B cell (primary cell): ENCODE data around the gene AP2B1. TPM values are rescaled to one million over a fixed set of nuclear protein-coding genes. Genes with fewer than 3 reads are reported as not detected.
"Not testable (repeated sequence)": the region's sequence is repeated elsewhere in the genome, so short reads cannot be mapped to it uniquely, and the experiment has no call there.

Source experiments
- ATAC-seq: fragments of 200-7000 bp; cut with Tn5 transposase; one replicate; pipeline ENCODE4 v1.10.0; 2021; ENCODE audit warnings: low read depth, mild to moderate bottlenecking, moderate number of reproducible peaks, moderate library complexity
- CTCF ChIA-PET: fragments of 350-600 bp; sonication (Branson Sonifier 250); formaldehyde crosslinking; loops from one replicate; lab custom pipeline; 2021; ENCODE audit warnings: antibody characterized with exemption, inconsistent platforms; lab: Charles Lee
- POLR2A ChIA-PET: fragments of 350-600 bp; sonication (Branson Sonifier 250); formaldehyde crosslinking; loops from one replicate; lab custom pipeline; 2021; ENCODE audit warnings: antibody characterized with exemption; lab: Charles Lee
- DNase-seq: peaks from one replicate; pipeline ENCODE4 v3.0.0; 2013
- H2AFZ ChIP-seq: 2 replicates; pipeline ENCODE4 v1.6.1; 2012; ENCODE audit warnings: mild to moderate bottlenecking, low read depth, low read length; ENCODE audit not compliant: insufficient read depth, poor library complexity, severe bottlenecking
- H3K27ac ChIP-seq, 2 donors: 1 replicate in 1 of 2; 2 replicates in 1 of 2; pipeline ENCODE4 v1.5.1; 2012 to 2013; ENCODE audit warnings: low read length in 2 of 2, mild to moderate bottlenecking in 2 of 2, moderate library complexity in 1 of 2
- H3K27me3 ChIP-seq, 4 experiments: fragments of 200-600 bp in 1 of 4; sonication (generic) in 1 of 4; replicated peaks in 1 of 4; 1 replicate in 2 of 4; 2 replicates in 2 of 4; pipeline versions ENCODE4 v1.6.1 to v1.7.0; 2013 to 2016; ENCODE audit warnings: low read length in 3 of 4, mild to moderate bottlenecking in 2 of 4, mixed read lengths in 1 of 4, moderate library complexity in 1 of 4; ENCODE audit not compliant: insufficient read depth in 4 of 4, control insufficient read depth in 3 of 4; ENCODE audit errors: control extremely low read depth in 1 of 4
- H3K36me3 ChIP-seq, 2 experiments: replicated peaks in 1 of 2; 1 replicate in 1 of 2; 2 replicates in 1 of 2; pipeline versions ENCODE4 v1.6.1 to v1.7.1; 2013; ENCODE audit warnings: low read length in 1 of 2; ENCODE audit not compliant: insufficient read depth in 2 of 2, control insufficient read depth in 1 of 2; ENCODE audit errors: control extremely low read depth in 1 of 2, extremely low read depth in 1 of 2
- H3K4me1 ChIP-seq, 2 donors: fragments of 200-600 bp in 1 of 2; sonication (generic) in 1 of 2; 1 replicate in 1 of 2; 2 replicates in 1 of 2; pipeline versions ENCODE4 v1.5.1 to v1.6.1; 2013 to 2017; ENCODE audit warnings: low read length in 2 of 2; ENCODE audit not compliant: control insufficient read depth in 2 of 2, insufficient read depth in 2 of 2
- H3K4me2 ChIP-seq: replicated peaks from 2 replicates; pipeline ENCODE3; 2012; ENCODE audit warnings: mild to moderate bottlenecking, low read depth, low read length; ENCODE audit not compliant: poor library complexity, severe bottlenecking
- H3K4me3 ChIP-seq, 5 experiments: fragments of 200-600 bp in 1 of 5; sonication (generic) in 1 of 5; 1 replicate in 3 of 5; 2 replicates in 2 of 5; pipeline versions ENCODE4 v1.5.1 to v1.7.0; 2011 to 2016; ENCODE audit warnings: low read length in 4 of 5, mild to moderate bottlenecking in 4 of 5, low read depth in 2 of 5, control low read depth in 1 of 5, moderate library complexity in 1 of 5; ENCODE audit not compliant: insufficient read depth in 1 of 5; ENCODE audit errors: control extremely low read depth in 1 of 5, extremely low read depth in 1 of 5
- H3K79me2 ChIP-seq: fragments of 200-600 bp; sonication (generic); one replicate; pipeline ENCODE4 v1.6.0; 2016; ENCODE audit warnings: low read length; ENCODE audit not compliant: control insufficient read depth, insufficient read depth
- H3K9ac ChIP-seq: fragments of 200-600 bp; sonication (generic); 2 replicates; pipeline ENCODE4 v1.6.1; 2017; ENCODE audit warnings: mild to moderate bottlenecking, low read length, moderate library complexity
- H3K9me3 ChIP-seq, 3 donors: one replicate each; pipeline versions ENCODE4 v1.6.1 to v1.7.1; 2013; ENCODE audit warnings: low read length in 2 of 3; ENCODE audit not compliant: control insufficient read depth in 2 of 3, insufficient read depth in 1 of 3; ENCODE audit errors: control extremely low read depth in 1 of 3
- H4K20me1 ChIP-seq: 2 replicates; pipeline ENCODE4 v1.6.0; 2012; ENCODE audit warnings: mild to moderate bottlenecking, low read length; ENCODE audit not compliant: insufficient read depth, control insufficient read depth, poor library complexity, severe bottlenecking
- H3K27ac Mint-ChIP-seq: one replicate; pipeline ENCODE4 v1.8.0; 2021; ENCODE audit warnings: mixed read lengths
- H3K27me3 Mint-ChIP-seq: one replicate; pipeline ENCODE4 v1.8.0; 2021; ENCODE audit warnings: mixed read lengths
- H3K4me1 Mint-ChIP-seq: one replicate; pipeline ENCODE4 v1.8.0; 2021; ENCODE audit warnings: mixed read lengths
- H3K4me3 Mint-ChIP-seq: one replicate; pipeline ENCODE4 v1.8.0; 2021; ENCODE audit warnings: mixed read lengths
- H3K9me3 Mint-ChIP-seq: one replicate; pipeline ENCODE4 v1.8.0; 2022; ENCODE audit warnings: mixed read lengths; ENCODE audit not compliant: insufficient read depth
- CTCF ChIP-seq: fragments of 200-600 bp; IDR thresholded peaks from one replicate; pipeline ENCODE4 v1.8.0; 2022; ENCODE audit warnings: antibody characterized with exemption, mild to moderate bottlenecking
- EZH2 ChIP-seq: IDR thresholded peaks from 2 replicates; pipeline ENCODE4 v1.6.1; 2012; ENCODE audit warnings: borderline replicate concordance, low read depth, mild to moderate bottlenecking, moderate library complexity, low read length; ENCODE audit not compliant: insufficient read depth, poor library complexity, severe bottlenecking
- WGBS: methylation state at CpG from one replicate; pipeline ENCODE4 v1.1.5; 2013; ENCODE audit warnings: missing lambda C conversion rate; ENCODE audit not compliant: insufficient coverage; 5-methylcytosine and 5-hydroxymethylcytosine counted together
- intact Hi-C: fragments of 100-400 bp; cut with micrococcal nuclease; formaldehyde crosslinking; loops from one replicate; pipeline ENCODE4 v1.10.0; 2022
- polyA plus RNA-seq: library from polyadenylated mRNA; depleted of rRNA; stranded (reverse); fragments of >200 nt; gene quantifications from 2 replicates; pipeline ENCODE4 v1.2.3, GENCODE V29; 2012
- total RNA-seq, 2 donors: library from RNA; stranded (reverse); fragments of 120-200 nt in 1 of 2; gene quantifications; 1 replicate in 1 of 2; 2 replicates in 1 of 2; pipeline versions ENCODE4 v1.2.3 to v1.2.4, GENCODE V29; 2013 to 2022

AP2B1 gene
- total and polyA plus RNA-seq, 2 donors (not counting 1 experiment from before 2014, with no cell fraction given) = 33.1 to 123 TPM

- Histone ChIP-seq H3K36me3 (no peaks in the 10 kb centered on the region), H2AFZ (no peak within 1 kb of the TSS), H4K20me1 (no peaks in the 10 kb centered on the region), H3K4me2 (no peak within 1 kb of the TSS), H3K9ac (no peak within 1 kb of the TSS), H3K4me3 (no peak within 1 kb of the TSS), H3K27ac (no peak within 1 kb of the TSS), H3K79me2 (no peaks in the 10 kb centered on the region), H3K4me1 (no peaks in the 10 kb centered on the region), H3K9me3 (no peaks in the 10 kb centered on the region), H3K27me3 (peaks cover 0 to 12% (median 0%) of the 10 kb centered on the region in 4 experiments)
- no peak for TF ChIP-seq EZH2
- TF ChIP-seq CTCF = no peak
- WGBS = no CpG with 5 or more reads among the region's 3 CpGs
- Mint-ChIP-seq H3K27ac (no peak within 1 kb of the TSS), H3K4me1 (no peaks in the 10 kb centered on the region), H3K9me3 (no peaks in the 10 kb centered on the region), H3K4me3 (no peak within 1 kb of the TSS), H3K27me3 (peaks cover 30% of the 10 kb centered on the region)
- ChIA-PET CTCF (no interaction called here), POLR2A (no interaction called here)
- ATAC-seq = no peak
- no peak for DNase-seq
- intact Hi-C loops = no loop called here
Measured at GRCh38 chr17:35560703-35561102, 26.4 kb upstream of the AP2B1 start, which contains the start of gene SLFN14. Gene SLFN14, minus strand, starts transcription at chr17:35560819. Its CDS starts 2,757 bp downstream, at chr17:35558062.

- intact Hi-C loops, H3K4me1 Mint-ChIP-seq, H3K4me2 ChIP-seq, H3K4me3 Mint-ChIP-seq, H3K9ac ChIP-seq, H3K27me3 ChIP-seq, H3K36me3 ChIP-seq, H3K4me3 ChIP-seq, DNase-seq, ATAC-seq, H2AFZ ChIP-seq, H4K20me1 ChIP-seq, H3K27ac Mint-ChIP-seq, H3K79me2 ChIP-seq, H3K9me3 ChIP-seq, H3K27ac ChIP-seq, CTCF ChIA-PET, H3K9me3 Mint-ChIP-seq, H3K4me1 ChIP-seq: not testable (repeated sequence)
- peaks cover 20% of the 10 kb centered on the region for H3K27me3 Mint-ChIP-seq
- POLR2A ChIA-PET = interaction anchor here (0.7 kb wide), 1 partner anchor 527 kb away, joined by 4 read pairs; the partner anchor contains the start of gene CCL3
- WGBS = no CpG with 5 or more reads among the region's 16 CpGs
Measured at GRCh38 chr17:35563181-35563580, 23.9 kb upstream of the AP2B1 start.
